Measurements from ENCODE around the gene COMTD1.
"Not testable (repeated sequence)": the region's sequence is repeated elsewhere in the genome, so short reads cannot be mapped to it uniquely, and the experiment has no call there.

Gene COMTD1

GRCh38 chr10:75226095-75226494 lies 9.7 kb downstream of the COMTD1 start:
- no peak overlapping the region for H3K4me3 ChIP-seq (ENCODE audit: low read depth, low read length)

GRCh38 chr10:75223507-75223906 lies 12.2 kb downstream of the COMTD1 start:
- no peak overlapping the region for H3K4me3 ChIP-seq (ENCODE audit: low read depth, low read length)

DNA sequence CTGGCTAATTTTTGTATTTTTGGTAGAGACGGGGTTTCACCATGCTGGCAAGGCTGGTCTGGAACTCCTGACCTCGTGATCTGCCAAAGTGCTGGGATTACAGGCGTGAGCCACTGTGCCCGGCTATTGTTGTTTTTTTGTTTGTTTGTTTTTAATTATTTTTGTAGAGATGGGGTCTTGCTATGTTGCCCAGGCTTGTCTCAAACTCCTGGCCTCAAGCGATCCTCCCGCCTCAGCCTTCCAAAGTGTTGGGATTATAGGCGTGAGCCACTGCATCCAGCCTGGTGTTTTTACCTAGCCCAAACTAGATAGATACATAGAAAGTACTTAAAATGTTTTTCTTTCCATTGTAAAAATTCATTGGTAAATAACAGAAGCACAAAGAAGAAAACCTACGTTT lies 14.3 kb downstream of the COMTD1 start:
- not testable (repeated sequence) for H3K4me3 ChIP-seq (ENCODE audit: low read depth, low read length)

GRCh38 chr10:75220274-75220673 lies 15.5 kb downstream of the COMTD1 start:
- no peak overlapping the region for H3K4me3 ChIP-seq (ENCODE audit: low read depth, low read length)

GRCh38 chr10:75212343-75212742 lies 23.4 kb downstream of the COMTD1 start:
- H3K4me3 ChIP-seq (ENCODE audit: low read depth, low read length), result no peak overlapping the region

DNA sequence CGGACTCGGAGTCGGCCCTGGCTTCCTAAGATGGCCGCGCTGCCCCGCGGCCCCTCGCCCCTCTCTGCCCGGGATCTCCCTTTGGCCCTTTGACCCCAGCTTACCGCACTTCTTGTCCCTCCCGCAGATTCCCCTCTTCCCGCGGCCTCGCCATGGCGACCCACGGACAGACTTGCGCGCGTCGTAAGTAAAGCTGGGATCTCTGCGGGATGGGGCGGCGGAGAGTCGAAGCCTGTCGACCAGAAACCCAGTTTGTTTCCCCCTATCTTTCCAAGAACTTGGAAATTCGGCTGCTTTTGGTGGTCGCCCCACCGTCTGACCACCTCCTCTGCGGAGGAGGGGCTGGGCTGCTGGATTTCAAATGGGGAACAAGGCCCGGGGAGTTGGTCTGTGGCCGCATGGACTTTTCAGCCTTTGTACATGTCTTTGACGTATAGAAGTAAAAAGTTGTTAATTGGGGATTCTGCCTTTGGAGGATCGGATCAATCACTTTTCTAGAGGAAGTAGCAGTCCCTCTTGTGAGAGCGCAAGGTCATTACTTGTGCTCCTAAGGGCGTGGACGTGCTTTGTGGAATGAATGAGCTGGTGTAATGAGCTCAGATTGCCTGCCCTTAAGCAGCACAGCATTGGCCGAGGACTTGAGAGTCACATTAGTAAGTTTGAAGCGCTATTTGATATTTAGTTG lies 24.6 kb downstream of the COMTD1 start:
- H3K4me3 ChIP-seq (ENCODE audit: low read depth, low read length), result peak overlapping the region; percentile 68

GRCh38 chr10:75210282-75211006 lies 25.3 kb downstream of the COMTD1 start, which contains the start of gene VDAC2:
VDAC2 (plus strand) TSS chr10:75210796; CDS start chr10:75211159, 363 bp downstream.
- peak within 1 kb of the TSS; percentile 68 for H3K4me3 ChIP-seq (ENCODE audit: low read depth, low read length)

DNA sequence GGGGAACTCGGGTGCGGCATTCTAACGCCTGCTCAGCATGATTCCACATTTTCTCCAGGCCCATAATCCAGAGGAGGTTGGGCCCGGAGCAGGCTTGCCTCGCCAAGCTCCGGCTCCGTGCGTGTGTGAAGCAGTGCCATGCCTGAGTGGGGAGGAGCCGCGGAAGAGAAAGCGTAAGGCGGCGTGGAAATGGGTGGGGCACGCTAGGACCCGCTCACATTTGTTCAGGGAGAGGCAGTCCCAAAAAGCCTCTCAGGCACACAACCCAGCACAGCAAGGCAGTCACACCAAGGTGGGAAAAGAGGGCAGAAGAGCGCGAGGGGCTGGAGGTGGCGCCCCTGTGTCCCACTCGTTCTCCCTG lies 25.9 kb downstream of the COMTD1 start:
- H3K4me3 ChIP-seq (ENCODE audit: low read depth, low read length), result peak overlapping the region; percentile 68

- H3K4me3 ChIP-seq (ENCODE audit: low read depth, low read length), result peak overlapping the region; percentile 68
Measured at GRCh38 chr10:75209086-75209920, 26.5 kb downstream of the COMTD1 start.

GRCh38 chr10:75208181-75208580 lies 27.6 kb downstream of the COMTD1 start:
- no peak overlapping the region for H3K4me3 ChIP-seq (ENCODE audit: low read depth, low read length)

- no peak overlapping the region for H3K4me3 ChIP-seq (ENCODE audit: low read depth, low read length)
Measured at GRCh38 chr10:75207857-75208144, 28.0 kb downstream of the COMTD1 start.

DNA sequence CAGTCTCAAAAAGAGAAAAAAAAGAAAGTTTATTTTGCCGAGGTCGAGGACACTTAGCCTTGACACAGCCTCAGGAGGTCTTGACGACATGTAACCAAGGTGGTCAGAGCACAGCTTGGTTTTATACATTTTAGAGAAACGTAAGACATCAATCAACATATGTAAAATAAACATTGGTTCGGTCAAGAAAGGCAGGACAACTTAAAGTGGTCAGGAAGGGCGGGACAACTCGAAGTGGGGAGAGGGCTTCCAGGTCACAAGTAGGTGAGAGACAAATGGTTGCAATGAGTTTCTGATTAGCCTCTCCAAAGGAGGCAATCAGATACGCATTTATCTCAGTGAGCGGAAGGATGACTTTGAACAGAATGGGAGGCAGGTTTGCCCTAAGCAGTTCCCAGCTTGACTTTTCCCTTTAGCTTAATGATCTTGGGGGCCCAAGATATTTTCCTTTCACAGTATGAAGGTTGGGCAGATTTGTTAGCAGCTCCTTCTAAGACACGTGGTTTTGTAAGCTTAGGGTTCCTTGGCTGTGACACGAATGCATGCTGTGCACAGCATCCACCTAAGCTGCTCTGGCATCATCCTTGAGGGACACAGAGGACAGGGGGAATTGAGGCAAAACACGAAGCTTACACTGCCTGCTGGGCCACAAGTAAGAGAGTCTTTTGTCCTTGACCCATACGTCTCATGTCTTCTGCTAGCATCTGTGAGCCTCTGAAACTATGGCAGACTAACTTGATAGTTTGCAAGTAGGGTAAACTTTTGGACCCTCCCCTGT lies 28.5 kb downstream of the COMTD1 start:
- no peak overlapping the region for H3K4me3 ChIP-seq (ENCODE audit: low read depth, low read length)

DNA sequence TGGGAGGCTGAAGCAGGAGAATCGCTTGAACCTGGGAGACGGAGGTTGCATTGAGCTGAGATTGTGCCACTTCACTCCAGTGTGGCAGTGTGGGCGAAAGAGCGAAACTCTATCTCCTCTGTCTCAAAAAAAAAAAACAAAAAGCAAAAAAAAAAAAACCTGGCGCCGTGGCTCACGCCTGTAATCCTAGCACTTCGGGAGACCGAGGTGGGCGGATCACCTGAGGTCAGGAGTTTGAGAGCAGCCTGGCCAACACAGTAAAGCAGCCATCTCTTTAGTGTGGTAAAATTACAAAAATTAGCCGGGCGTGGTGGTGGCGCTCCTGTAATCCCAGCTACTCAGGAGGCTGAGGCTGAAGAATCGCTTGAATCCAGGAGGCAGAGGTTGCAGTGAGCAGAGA lies 29.1 kb downstream of the COMTD1 start:
- H3K4me3 ChIP-seq (ENCODE audit: low read depth, low read length), result not testable (repeated sequence)

- H3K4me3 ChIP-seq (ENCODE audit: low read depth, low read length), result no peak overlapping the region
Measured at GRCh38 chr10:75205908-75206307, 29.8 kb downstream of the COMTD1 start.

DNA sequence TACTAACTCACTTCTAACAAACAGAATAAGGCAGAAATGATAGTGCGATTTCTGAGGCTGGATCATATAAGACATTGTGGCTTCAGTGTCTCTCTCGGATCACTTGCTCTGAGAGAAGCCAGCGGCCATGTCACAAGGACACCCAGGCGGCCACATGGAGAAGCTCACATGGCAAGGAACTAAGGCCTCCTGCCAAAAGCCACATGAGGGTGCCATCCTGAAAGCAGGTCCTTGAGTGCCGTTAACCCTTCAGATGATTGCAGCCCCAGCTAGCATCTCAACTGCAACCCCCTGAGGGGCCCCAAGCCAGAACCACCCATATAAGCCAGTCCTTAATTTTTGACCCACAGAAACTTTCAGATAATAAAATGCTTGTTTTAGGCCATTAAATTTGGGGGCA lies 32.0 kb downstream of the COMTD1 start:
- H3K4me3 ChIP-seq (ENCODE audit: low read depth, low read length), result no peak overlapping the region

DNA sequence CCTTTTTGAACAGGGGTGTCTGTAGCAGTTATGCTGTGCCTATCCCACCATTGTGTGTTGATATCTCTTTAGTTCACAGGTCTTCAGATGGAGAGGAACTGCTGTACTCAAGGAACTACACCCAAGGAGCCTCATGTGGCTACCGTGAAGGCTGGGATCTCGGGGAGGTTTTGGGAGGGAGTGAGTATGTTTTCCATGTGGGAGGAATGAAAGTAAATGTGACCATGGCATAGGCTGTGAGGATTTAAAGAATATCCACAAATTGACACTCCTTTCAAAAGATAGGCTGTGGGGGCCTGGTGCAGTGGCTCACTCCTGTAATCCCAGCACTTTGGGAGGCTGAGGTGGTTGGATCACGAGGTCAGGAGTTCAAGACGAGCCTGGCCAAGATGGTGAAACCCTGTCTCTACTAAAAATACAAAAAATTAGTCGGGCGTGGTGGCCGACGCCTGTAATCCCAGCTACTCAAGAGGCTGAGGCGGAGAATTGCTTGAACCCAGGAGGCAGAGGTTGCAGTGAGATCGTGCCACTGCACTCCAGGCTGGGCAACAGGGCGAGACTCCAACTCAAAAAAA lies 32.6 kb downstream of the COMTD1 start:
- not testable (repeated sequence) for H3K4me3 ChIP-seq (ENCODE audit: low read depth, low read length)

- no peak overlapping the region for H3K4me3 ChIP-seq (ENCODE audit: low read depth, low read length)
Measured at GRCh38 chr10:75202321-75203045, 33.3 kb downstream of the COMTD1 start.

GRCh38 chr10:75201793-75202307 lies 33.9 kb downstream of the COMTD1 start:
- H3K4me3 ChIP-seq (ENCODE audit: low read depth, low read length), result no peak overlapping the region

- H3K4me3 ChIP-seq (ENCODE audit: low read depth, low read length), result not testable (repeated sequence)
Measured at GRCh38 chr10:75199949-75200348, 35.8 kb downstream of the COMTD1 start.

DNA sequence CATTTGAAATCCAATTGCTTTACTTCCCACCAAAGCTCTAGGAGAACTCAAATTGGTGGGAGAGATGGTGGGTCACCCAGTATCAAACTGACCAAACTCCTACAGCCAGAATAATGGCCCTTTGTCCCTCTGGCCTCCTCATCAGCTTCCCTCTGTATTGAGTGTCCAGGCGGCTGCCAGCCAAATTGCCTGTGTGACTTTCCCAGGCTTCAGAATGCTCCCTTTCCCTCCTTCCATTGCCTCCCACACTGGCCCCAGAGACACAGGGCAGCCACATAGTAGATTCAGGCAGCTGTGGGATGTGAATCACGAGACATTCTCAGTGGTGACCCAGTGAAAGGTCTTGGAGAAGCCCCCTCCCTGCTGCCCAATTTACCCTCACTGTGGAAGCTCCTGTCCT lies 37.9 kb downstream of the COMTD1 start:
- no peak overlapping the region for H3K4me3 ChIP-seq (ENCODE audit: low read depth, low read length)

All from iPS-11a (cell line).